Astrocyte of the cerebellum (primary cell): Measurements from ENCODE around the gene ACTBL2.

Experiments used
- DNase-seq: peaks from one replicate; pipeline ENCODE4 v3.0.0-alpha.2; 2011; ENCODE audit warnings: low read depth
- H3K4me3 ChIP-seq: 2 replicates; pipeline ENCODE4 v1.5.1; 2011; ENCODE audit warnings: mild to moderate bottlenecking, low read depth, low read length, moderate library complexity
- in situ Hi-C: cut with HindIII; loops from 2 replicates; pipeline ENCODE4 v1.10.0; 2017; ENCODE audit warnings: low sequenced_read_pairs
- TF ChIP-seq, protein P1 (sequence below): IDR thresholded peaks from 2 replicates; pipeline ENCODE4 v1.5.1; 2012; ENCODE audit warnings: low read length, low read depth, moderate library complexity, mild to moderate bottlenecking; ENCODE audit errors: missing control alignments

Gene ACTBL2

DNA sequence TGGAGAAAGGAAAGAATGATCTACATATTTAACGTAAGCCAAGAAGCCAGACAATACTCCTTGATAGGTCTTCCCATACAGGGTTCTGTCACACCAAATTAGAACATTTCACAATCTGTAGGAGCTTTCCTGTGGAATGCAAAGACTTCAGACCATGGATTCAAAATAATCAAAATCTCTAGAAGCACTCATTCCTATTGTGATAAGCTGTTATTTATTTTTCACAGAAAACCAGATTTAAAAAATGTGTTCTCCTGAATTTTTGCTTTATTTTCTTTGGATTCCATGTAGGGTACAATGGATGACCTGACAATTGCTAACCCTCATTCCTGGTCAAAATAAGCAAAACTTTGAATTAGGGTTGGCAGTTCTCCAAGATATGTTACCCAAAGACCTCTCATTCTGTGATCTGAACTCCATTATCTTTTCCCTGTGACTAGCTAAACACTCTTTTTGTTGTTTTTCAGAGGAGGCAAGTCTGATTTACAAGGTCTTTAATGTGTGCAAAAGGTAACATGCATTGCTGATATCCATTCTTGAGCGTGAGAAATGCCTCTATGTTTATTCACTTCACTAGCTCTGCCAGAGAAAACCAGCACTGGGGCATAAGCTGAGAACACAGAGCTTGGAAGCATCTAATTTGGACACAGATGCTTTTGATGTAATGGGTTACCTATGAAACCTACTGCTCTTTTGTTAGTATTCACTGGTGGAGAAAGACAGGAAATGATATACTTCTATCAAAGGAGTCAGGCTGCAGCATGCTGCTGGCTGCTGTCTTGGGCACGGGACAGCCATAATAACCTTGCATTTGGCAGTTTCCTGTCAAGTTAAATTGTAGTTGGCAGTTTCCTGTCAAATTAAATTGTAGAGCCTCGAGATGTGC lies 31.4 kb downstream of the ACTBL2 start:
- H3K4me3 ChIP-seq: no peak overlapping the region
- in situ Hi-C loops: no loop called here
- DNase-seq: peak; percentile 93
- TF ChIP-seq, protein P1, sequence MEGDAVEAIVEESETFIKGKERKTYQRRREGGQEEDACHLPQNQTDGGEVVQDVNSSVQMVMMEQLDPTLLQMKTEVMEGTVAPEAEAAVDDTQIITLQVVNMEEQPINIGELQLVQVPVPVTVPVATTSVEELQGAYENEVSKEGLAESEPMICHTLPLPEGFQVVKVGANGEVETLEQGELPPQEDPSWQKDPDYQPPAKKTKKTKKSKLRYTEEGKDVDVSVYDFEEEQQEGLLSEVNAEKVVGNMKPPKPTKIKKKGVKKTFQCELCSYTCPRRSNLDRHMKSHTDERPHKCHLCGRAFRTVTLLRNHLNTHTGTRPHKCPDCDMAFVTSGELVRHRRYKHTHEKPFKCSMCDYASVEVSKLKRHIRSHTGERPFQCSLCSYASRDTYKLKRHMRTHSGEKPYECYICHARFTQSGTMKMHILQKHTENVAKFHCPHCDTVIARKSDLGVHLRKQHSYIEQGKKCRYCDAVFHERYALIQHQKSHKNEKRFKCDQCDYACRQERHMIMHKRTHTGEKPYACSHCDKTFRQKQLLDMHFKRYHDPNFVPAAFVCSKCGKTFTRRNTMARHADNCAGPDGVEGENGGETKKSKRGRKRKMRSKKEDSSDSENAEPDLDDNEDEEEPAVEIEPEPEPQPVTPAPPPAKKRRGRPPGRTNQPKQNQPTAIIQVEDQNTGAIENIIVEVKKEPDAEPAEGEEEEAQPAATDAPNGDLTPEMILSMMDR: no peak

DNA sequence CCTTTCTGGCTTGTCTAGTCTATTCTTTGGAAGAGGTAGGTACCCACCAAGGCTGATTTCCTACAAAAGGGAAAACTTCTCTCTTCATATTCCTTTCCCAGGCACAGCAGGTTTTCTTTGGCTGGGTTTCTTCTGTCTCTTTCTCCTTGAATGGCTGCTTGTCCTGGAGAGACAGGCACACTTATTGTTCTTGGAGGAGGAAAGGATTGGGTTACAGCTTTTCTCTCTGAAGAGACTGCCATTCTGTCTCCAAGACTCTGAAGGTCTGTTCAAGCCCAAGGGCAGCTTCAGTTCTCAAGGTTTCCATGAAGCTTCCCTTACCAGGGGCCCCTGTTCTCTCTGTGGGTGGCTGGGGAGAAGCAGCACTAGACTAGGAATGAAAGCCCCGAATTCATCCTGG lies 33.9 kb downstream of the ACTBL2 start:
- DNase-seq: no peak
- in situ Hi-C loops: loop anchor here (5.0 kb wide), 1 partner anchor 39 kb away; no protein-coding TSS in a partner anchor
- H3K4me3 ChIP-seq: no peak overlapping the region
- TF ChIP-seq, protein P1: no peak

DNA sequence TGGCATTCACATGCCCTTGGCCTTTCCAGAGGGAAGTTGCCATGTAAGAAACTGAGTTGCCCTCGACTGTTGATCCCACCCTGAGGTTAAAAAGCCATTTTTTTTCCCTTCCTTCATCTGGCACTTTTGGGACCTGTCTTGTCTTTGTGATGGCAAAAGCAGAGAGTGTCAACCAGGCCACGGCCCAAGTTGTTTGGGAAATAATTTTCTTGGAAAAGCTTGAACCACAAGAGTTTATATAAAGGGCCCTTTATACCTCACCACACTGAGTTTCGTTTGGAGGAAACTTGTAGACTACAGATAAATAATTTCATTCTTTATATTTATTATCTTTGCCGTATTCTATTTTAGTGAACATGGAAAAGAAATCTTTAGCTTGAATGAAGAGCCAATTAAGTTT lies 34.3 kb downstream of the ACTBL2 start:
- TF ChIP-seq, protein P1: no peak
- in situ Hi-C loops: loop anchor here (5.0 kb wide), 1 partner anchor 39 kb away; no protein-coding TSS in a partner anchor
- no peak for DNase-seq
- H3K4me3 ChIP-seq: no peak overlapping the region

DNA sequence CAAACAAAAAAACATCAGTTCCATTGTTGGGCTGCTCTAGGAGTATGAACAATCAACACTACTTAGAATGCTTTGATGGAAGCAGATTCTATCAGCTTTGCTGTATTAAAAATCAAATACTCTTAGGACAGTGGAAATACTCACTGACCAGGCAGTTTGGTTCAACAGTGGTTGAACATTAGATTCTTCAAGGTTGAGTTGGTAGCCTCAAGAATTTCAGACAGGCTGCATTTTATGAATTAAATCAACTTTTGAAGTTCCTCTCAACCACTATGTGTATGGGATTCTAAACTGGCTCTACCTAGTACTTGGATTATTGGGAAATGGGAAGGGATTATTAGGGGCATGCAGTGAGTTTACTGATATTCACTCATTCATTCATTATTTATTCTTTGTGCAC lies 35.0 kb downstream of the ACTBL2 start:
- H3K4me3 ChIP-seq: no peak overlapping the region
- in situ Hi-C loops: loop anchor here (5.0 kb wide), 1 partner anchor 40 kb away; no protein-coding TSS in a partner anchor
- TF ChIP-seq, protein P1: no peak
- peak; percentile 46 for DNase-seq

DNA sequence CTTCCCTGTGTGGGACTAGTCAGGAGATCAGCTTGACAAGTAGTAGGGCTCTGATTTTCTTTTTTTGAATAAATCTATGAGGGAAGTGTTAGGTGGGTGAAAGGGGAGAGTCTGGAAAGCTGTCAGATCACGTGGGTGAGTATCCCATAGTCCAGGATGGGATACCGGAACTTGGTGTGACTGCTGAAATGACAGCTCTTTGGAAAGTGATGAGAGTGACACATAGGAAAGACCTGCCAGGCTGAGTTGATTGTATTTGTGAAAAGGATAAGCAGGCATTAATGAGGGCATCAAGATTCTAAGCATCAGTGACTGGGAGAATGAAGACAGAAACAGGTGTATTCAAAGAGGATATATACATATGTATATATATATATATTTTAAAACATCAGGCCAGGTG lies 35.6 kb downstream of the ACTBL2 start:
- no peak for DNase-seq
- in situ Hi-C loops: loop anchor here (5.0 kb wide), 1 partner anchor 40 kb away; no protein-coding TSS in a partner anchor
- TF ChIP-seq, protein P1: no peak
- no peak overlapping the region for H3K4me3 ChIP-seq

DNA sequence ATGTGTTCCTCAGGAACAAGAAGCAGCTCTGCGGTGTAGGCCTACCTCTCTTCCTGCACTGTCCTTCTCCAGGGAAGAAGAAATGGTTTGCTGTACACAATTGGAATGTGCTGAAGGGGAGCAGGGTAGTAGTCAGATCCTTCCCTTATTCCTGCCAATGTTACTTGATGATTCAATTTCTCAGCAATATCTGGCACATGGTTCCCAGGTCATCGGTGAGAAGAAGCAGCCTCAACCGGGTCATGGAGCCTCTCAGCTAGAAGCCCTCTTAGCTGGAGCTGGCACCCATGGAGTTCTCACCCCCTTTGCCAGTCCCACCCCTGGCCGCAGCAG lies 36.9 kb downstream of the ACTBL2 start:
- TF ChIP-seq, protein P1: no peak
- in situ Hi-C loops: loop anchor here (5.0 kb wide), 1 partner anchor 42 kb away; no protein-coding TSS in a partner anchor
- no peak overlapping the region for H3K4me3 ChIP-seq
- DNase-seq: no peak
